Measurements from ENCODE around the gene EXOG. TPM values are rescaled to one million over a fixed set of nuclear protein-coding genes. Genes with fewer than 3 reads are reported as not detected.

The EXOG gene
- total and polyA plus RNA-seq, 10 of the 15 experiments (the other 5 are each of a cell fraction or from before 2014, with no cell fraction given): 7.8 to 20.9 (median 19.6) TPM

DNA sequence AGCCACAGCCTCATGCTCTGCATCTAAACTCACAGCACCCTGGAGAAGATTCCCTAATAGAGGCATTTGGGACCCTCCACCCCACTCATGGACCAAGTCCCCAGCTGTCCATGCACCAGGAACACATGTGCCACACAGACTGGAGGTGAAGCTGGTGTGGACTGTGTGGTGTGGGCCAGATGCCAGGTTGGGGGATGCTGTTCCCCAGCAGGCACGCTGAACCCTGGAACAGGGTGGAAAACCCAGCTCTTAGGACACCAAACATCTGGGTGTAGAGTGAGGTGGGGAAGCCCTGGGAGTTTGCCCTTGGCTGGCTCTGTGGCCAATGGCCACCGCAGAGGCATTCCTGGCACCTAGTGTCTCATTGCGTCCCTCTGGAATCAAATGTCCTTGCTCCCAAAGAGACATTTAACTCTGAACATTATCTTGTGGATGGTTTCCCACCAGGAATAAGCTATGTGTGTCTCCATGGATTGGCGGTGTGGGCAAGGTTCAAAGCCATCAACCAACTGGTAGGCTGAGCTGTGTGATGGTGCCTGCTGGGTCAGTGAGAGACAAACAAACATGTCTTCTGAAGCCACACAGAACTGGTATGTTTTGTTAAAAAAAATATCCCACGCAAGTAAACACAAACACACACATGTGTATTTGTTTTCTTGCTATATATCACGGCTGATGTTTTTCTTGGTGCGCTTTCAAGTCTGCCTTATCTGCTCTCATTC, 65.0 kb downstream of the EXOG start:
- SMC1A ChIA-PET (ENCODE audit: uncharacterized antibody, unreplicated experiment): no interaction called here
- no peak for DNase-seq (ENCODE audit: low read depth, low spot score)

More for the DNA sequence above, 65.0 kb downstream of the EXOG start:
- 55% methylated on average over 7 of the region's 7 CpGs for WGBS (ENCODE audit: insufficient coverage, insufficient replicate concordance, low lambda C conversion rate, missing lambda C conversion rate)
- CTCF ChIA-PET: interaction anchor here (0.8 kb wide), 1 partner anchor 40 kb away, joined by 3 read pairs; no protein-coding TSS in a partner anchor
- intact Hi-C loops (cut with micrococcal nuclease; ENCODE audit: unreplicated experiment): no loop called here
- Histone ChIP-seq H3K27me3 (replicated peaks in 1 of 2; ENCODE audit: control insufficient read depth in 2 of 2, insufficient read depth in 2 of 2, low read length in 1 of 2) (no peaks in the 10 kb centered on the region), H3K4me2 (ENCODE audit: control insufficient read depth, insufficient read depth) (no peak overlapping the region), H3K9ac (ENCODE audit: control insufficient read depth, insufficient read depth, low read length) (no peak overlapping the region), H2AFZ (ENCODE audit: control insufficient read depth, low read depth, low read length) (no peak overlapping the region), H3K79me2 (ENCODE audit: control insufficient read depth, insufficient read depth, low read length) (no peaks in the 10 kb centered on the region), H3K27ac (ENCODE audit: control insufficient read depth, insufficient read depth) (no peak overlapping the region), H3K4me3 (no peak overlapping the region), H3K9me3 (replicated peaks; ENCODE audit: control insufficient read depth, insufficient read depth, low read length) (no peaks in the 10 kb centered on the region), H4K20me1 (ENCODE audit: control insufficient read depth, insufficient read depth) (no peaks in the 10 kb centered on the region), H3K36me3 (ENCODE audit: control insufficient read depth in 2 of 2, insufficient read depth in 2 of 2, low read length in 1 of 2) (no peaks in the 10 kb centered on the region), H3K4me1 (ENCODE audit: control insufficient read depth, insufficient read depth, low read length) (no peaks in the 10 kb centered on the region)
- BruUV-seq (replicated peaks): no TSS peak
- FAIRE-seq (no peak), ATAC-seq (no peak)
- TF ChIP-seq NFIC (IDR thresholded peaks at IDR 0.05; ENCODE audit: low read depth, low read length) (no peak), ZNF274 (IDR thresholded peaks at IDR 0.05; ENCODE audit: insufficient read depth, insufficient read length) (no peak), BCLAF1 (IDR thresholded peaks at IDR 0.05) (no peak)
- RAD21 ChIA-PET (ENCODE audit: unreplicated experiment): no interaction called here
- POLR2A ChIA-PET: interaction anchor here (0.5 kb wide), 1 partner anchor 64 kb away, joined by 3 read pairs; no protein-coding TSS in a partner anchor
- in situ Hi-C loops (cut with MboI): no loop called here
